Esophagus muscularis mucosa (tissue), 4 donors: Measurements from ENCODE around the gene TAF11L6. TPM values are rescaled to one million over a fixed set of nuclear protein-coding genes. Genes with fewer than 3 reads are reported as not detected.

Source experiments
- small RNA-seq, 3 donors: library from RNA; depleted of rRNA; stranded (forward); fragments of <200 nt; gene quantifications; one replicate each; pipeline ENCODE3, GENCODE V24; 2016
- total RNA-seq, 4 donors: library from RNA; depleted of rRNA; stranded (reverse); fragments of >200 nt; gene quantifications; one replicate each; pipeline versions ENCODE4 v1.1.0 to v1.2.1, GENCODE V29; 2016

The TAF11L6 gene
- total RNA-seq, 4 donors from 2014 or later, result not detected

Small RNA genes within 50 kb of the gene (small RNA-seq; reads per million reads assigned to genes)
- gene AC106774.3, result 0 reads per million in 3 donors

Other genes starting within 250 kb of the TAF11L6 start
- not detected for gene TAF11L2, start 30.4 kb upstream of the TAF11L6 start, total RNA-seq
- not detected for gene TAF11L3, start 10.3 kb upstream of the TAF11L6 start, total RNA-seq
- gene TAF11L4, start 6.9 kb upstream of the TAF11L6 start, total RNA-seq, result not detected
- not detected for gene TAF11L5, start 3.4 kb upstream of the TAF11L6 start, total RNA-seq
- not detected for gene TAF11L7, start 57.1 kb downstream of the TAF11L6 start, total RNA-seq
- gene TAF11L8, start 62.3 kb downstream of the TAF11L6 start, total RNA-seq, result not detected
- gene TAF11L9, start 65.7 kb downstream of the TAF11L6 start, total RNA-seq, result not detected
- not detected for gene TAF11L10, start 69.2 kb downstream of the TAF11L6 start, total RNA-seq
- not detected for gene TAF11L11, start 75.5 kb downstream of the TAF11L6 start, total RNA-seq
- not detected for gene TAF11L12, start 81.7 kb downstream of the TAF11L6 start, total RNA-seq
- gene TAF11L13, start 103.4 kb downstream of the TAF11L6 start, total RNA-seq, result not detected
- gene TAF11L14, start 105.8 kb downstream of the TAF11L6 start, total RNA-seq, result not detected